ENCODE results near the gene CDC42SE2.

DNA sequence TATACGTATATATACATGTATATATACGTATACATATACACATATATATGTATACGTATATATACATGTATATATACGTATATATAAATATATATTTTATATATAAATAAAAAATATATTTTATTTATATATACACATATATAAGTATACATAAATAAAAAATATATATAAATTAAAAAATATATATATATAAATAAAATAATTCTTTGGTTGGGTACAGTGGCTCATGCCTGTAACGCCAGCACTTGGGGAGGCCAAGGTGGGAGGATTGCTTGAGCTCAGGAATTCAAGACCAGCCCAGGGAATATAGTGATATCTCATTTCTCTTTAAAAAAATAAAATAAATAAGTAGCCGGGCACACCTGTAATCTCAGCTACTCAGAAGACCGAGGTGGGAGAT is 155.0 kb downstream of the CDC42SE2 start:
- TF ChIP-seq POLR2A (IDR thresholded peaks at IDR 0.05; ENCODE audit: low read depth, low read length) = no peak
- TF ChIP-seq POLR2AphosphoS5 (IDR thresholded peaks at IDR 0.05; ENCODE audit: low read depth, low read length) = no peak
